H1 (cell line): ENCODE measurements around the gene GOLGA6L9. TPM values are rescaled to one million over a fixed set of nuclear protein-coding genes. Genes with fewer than 3 reads are reported as not detected.
"Not testable (repeated sequence)": the region's sequence is repeated elsewhere in the genome, so short reads cannot be mapped to it uniquely, and the experiment has no call there.

Experiments used
- CTCF ChIA-PET: fragments of 300-600 bp; sonication (Branson Sonifier 250); formaldehyde crosslinking; loops from one replicate; lab custom pipeline; 2021; ENCODE audit not compliant: partially characterized antibody; lab: Charles Lee
- POLR2A ChIA-PET: fragments of 300-600 bp; sonication (Branson Sonifier 250); formaldehyde crosslinking; loops from one replicate; lab custom pipeline; 2021; ENCODE audit warnings: inconsistent platforms; ENCODE audit not compliant: partially characterized antibody; lab: Charles Lee
- DNase-seq, 2 experiments: peaks; one replicate each; pipeline versions ENCODE4 v3.0.0 to v3.0.0-alpha.2; 2010 to 2022; ENCODE audit warnings: low spot score in 2 of 2, low read depth in 1 of 2, mixed read lengths in 1 of 2
- FAIRE-seq: peaks from 2 replicates; lab custom pipeline; 2011; peaks lifted over from hg19 to GRCh38; lab: Jason Lieb, UNC
- H2AFZ ChIP-seq: 2 replicates; pipeline ENCODE4 v1.8.1; 2012; ENCODE audit warnings: low read length, inconsistent platforms
- H2AK5ac ChIP-seq: 2 replicates; pipeline ENCODE4 v1.6.1; 2013; ENCODE audit warnings: low read depth, low read length
- H2BK120ac ChIP-seq: replicated peaks from 2 replicates; pipeline ENCODE3; 2013; ENCODE audit warnings: low read depth, low read length, inconsistent platforms
- H2BK12ac ChIP-seq: 2 replicates; pipeline ENCODE4 v1.6.1; 2013; ENCODE audit warnings: low read depth, low read length
- H2BK15ac ChIP-seq: 2 replicates; pipeline ENCODE4 v1.6.1; 2013; ENCODE audit warnings: low read length
- H2BK20ac ChIP-seq: 2 replicates; pipeline ENCODE4 v1.6.1; 2013; ENCODE audit warnings: low read length
- H2BK5ac ChIP-seq: 2 replicates; pipeline ENCODE4 v1.6.1; 2013; ENCODE audit warnings: low read depth, low read length
- H3K14ac ChIP-seq: 2 replicates; pipeline ENCODE4 v1.6.1; 2013; ENCODE audit warnings: inconsistent platforms; ENCODE audit not compliant: insufficient read length
- H3K18ac ChIP-seq: 2 replicates; pipeline ENCODE4 v1.6.1; 2013; ENCODE audit warnings: low read length; ENCODE audit errors: extremely low read depth
- H3K23ac ChIP-seq: 2 replicates; pipeline ENCODE4 v1.6.1; 2013; ENCODE audit warnings: inconsistent platforms; ENCODE audit not compliant: insufficient read length
- H3K23me2 ChIP-seq: 2 replicates; pipeline ENCODE4 v1.6.1; 2013; ENCODE audit warnings: low read depth, low read length
- H3K27ac ChIP-seq: 2 replicates; pipeline ENCODE4 v1.6.1; 2011; ENCODE audit warnings: low read depth, low read length, inconsistent platforms
- H3K27me3 ChIP-seq, 4 experiments: replicated peaks in 1 of 4; 1 replicate in 1 of 4; 2 replicates in 3 of 4; pipeline versions ENCODE4 v1.6.1 to v1.8.1; 2011 to 2013; ENCODE audit warnings: low read length in 3 of 4, mild to moderate bottlenecking in 3 of 4, inconsistent platforms in 2 of 4, mixed read lengths in 2 of 4, moderate library complexity in 1 of 4; ENCODE audit not compliant: control insufficient read depth in 3 of 4, insufficient read depth in 3 of 4; ENCODE audit errors: extremely low read depth in 1 of 4
- H3K36me3 ChIP-seq, 4 experiments: 2 replicates each; pipeline versions ENCODE4 v1.6.1 to v1.8.1; 2011 to 2013; ENCODE audit warnings: mild to moderate bottlenecking in 4 of 4, low read length in 3 of 4, moderate library complexity in 2 of 4, control low read depth in 1 of 4, inconsistent platforms in 1 of 4; ENCODE audit not compliant: insufficient read depth in 4 of 4, control insufficient read depth in 2 of 4
- H3K4ac ChIP-seq: replicated peaks from 2 replicates; pipeline ENCODE3; 2013; ENCODE audit warnings: low read length, low read depth, mixed read lengths, inconsistent platforms; ENCODE audit not compliant: insufficient read length
- H3K4me1 ChIP-seq, 4 experiments: replicated peaks in 1 of 4; 1 replicate in 1 of 4; 2 replicates in 3 of 4; pipeline versions ENCODE4 v1.6.1 to v1.8.1; 2011 to 2013; ENCODE audit warnings: low read length in 3 of 4, inconsistent platforms in 2 of 4, mixed read lengths in 1 of 4; ENCODE audit not compliant: insufficient read depth in 4 of 4, control insufficient read depth in 3 of 4
- H3K4me2 ChIP-seq, 2 experiments: 2 replicates each; pipeline versions ENCODE4 v1.6.1 to v1.8.1; 2011 to 2013; ENCODE audit warnings: low read depth in 2 of 2, low read length in 2 of 2, control low read depth in 1 of 2, inconsistent platforms in 1 of 2, mild to moderate bottlenecking in 1 of 2; ENCODE audit not compliant: insufficient read depth in 1 of 2
- H3K4me3 ChIP-seq, 4 experiments: fragments of 200-600, 300-600 bp in 1 of 4; sonication (generic), shearing (Covaris generic), sonication (Bioruptor Twin) in 1 of 4; 2 replicates each; pipeline versions ENCODE4 v1.5.1 to v1.8.1; 2011 to 2016; ENCODE audit warnings: low read length in 4 of 4, low read depth in 3 of 4, control low read depth in 2 of 4, inconsistent platforms in 2 of 4, mild to moderate bottlenecking in 2 of 4, mixed read lengths in 1 of 4, moderate library complexity in 1 of 4; ENCODE audit not compliant: insufficient read depth in 2 of 4; ENCODE audit errors: extremely low read depth in 1 of 4
- H3K56ac ChIP-seq: replicated peaks from 2 replicates; pipeline ENCODE3; 2013; ENCODE audit warnings: low read depth, mild to moderate bottlenecking, mixed read lengths, low read length, inconsistent platforms; ENCODE audit not compliant: insufficient read length
- H3K79me1 ChIP-seq: 2 replicates; pipeline ENCODE4 v1.6.1; 2013; ENCODE audit warnings: low read depth, low read length, control low read depth
- H3K79me2 ChIP-seq, 2 experiments: 2 replicates each; pipeline versions ENCODE4 v1.6.1 to v1.8.1; 2012 to 2013; ENCODE audit warnings: low read length in 2 of 2, mild to moderate bottlenecking in 2 of 2, inconsistent platforms in 1 of 2; ENCODE audit not compliant: insufficient read depth in 2 of 2, control insufficient read depth in 1 of 2
- H3K9ac ChIP-seq, 4 experiments: replicated peaks in 1 of 4; 1 replicate in 1 of 4; 2 replicates in 3 of 4; pipeline versions ENCODE4 v1.6.1 to v1.8.1; 2011 to 2013; ENCODE audit warnings: low read depth in 3 of 4, low read length in 3 of 4, control low read depth in 2 of 4, mild to moderate bottlenecking in 2 of 4, moderate library complexity in 2 of 4, inconsistent platforms in 1 of 4; ENCODE audit errors: extremely low read depth in 1 of 4
- H3K9me3 ChIP-seq, 2 experiments: 2 replicates each; pipeline versions ENCODE4 v1.6.1 to v1.8.1; 2012 to 2013; ENCODE audit warnings: mild to moderate bottlenecking in 2 of 2, moderate library complexity in 2 of 2, control low read depth in 1 of 2, inconsistent platforms in 1 of 2, low read depth in 1 of 2, low read length in 1 of 2, mixed read lengths in 1 of 2; ENCODE audit not compliant: insufficient read depth in 2 of 2
- H4K20me1 ChIP-seq, 2 experiments: replicated peaks in 1 of 2; 2 replicates each; pipeline versions ENCODE3 to v1.8.1; 2011 to 2013; ENCODE audit warnings: inconsistent platforms in 2 of 2, low read length in 2 of 2, mild to moderate bottlenecking in 1 of 2; ENCODE audit not compliant: insufficient read depth in 2 of 2, control insufficient read depth in 1 of 2
- H4K5ac ChIP-seq: 2 replicates; pipeline ENCODE4 v1.6.1; 2013; ENCODE audit warnings: low read length, low read depth, mixed read lengths, inconsistent platforms; ENCODE audit not compliant: insufficient read length
- H4K8ac ChIP-seq: 2 replicates; pipeline ENCODE4 v1.8.0; 2013; ENCODE audit warnings: mild to moderate bottlenecking, moderate library complexity, low read length, inconsistent platforms; ENCODE audit not compliant: insufficient read depth; ENCODE audit errors: extremely low read depth
- H4K91ac ChIP-seq: replicated peaks from 2 replicates; pipeline ENCODE3; 2013; ENCODE audit warnings: low read length, mixed read lengths, inconsistent platforms; ENCODE audit not compliant: insufficient read length
- WGBS, 2 experiments: shearing (Covaris generic) in 1 of 2; methylation state at CpG; one replicate each; pipeline versions ENCODE4 v1.1.6 to v1.1.7; 2013 to 2015; ENCODE audit warnings: low lambda C conversion rate in 2 of 2, mixed read lengths in 2 of 2, inconsistent platforms in 1 of 2, low coverage in 1 of 2, missing lambda C conversion rate in 1 of 2; ENCODE audit not compliant: insufficient replicate concordance in 2 of 2, insufficient coverage in 1 of 2, insufficient read length in 1 of 2; ENCODE audit errors: extremely low coverage in 1 of 2, missing lambda C conversion rate in 1 of 2; 5-methylcytosine and 5-hydroxymethylcytosine counted together
- polyA plus RNA-seq, 7 experiments: library from polyadenylated mRNA; depleted of rRNA in 3 of 7; stranded (reverse) in 5 of 7; unstranded in 2 of 7; fragments of >200 nt in 5 of 7; fragments of 200-250 nt in 2 of 7; gene quantifications; 1 replicate in 5 of 7; 2 replicates in 1 of 7; 4 replicates in 1 of 7; pipeline versions ENCODE4 v1.2.1 to v1.2.3, GENCODE V29; 2011 to 2013; ENCODE audit warnings: missing spikeins in 2 of 7, mixed read lengths in 2 of 7
- total RNA-seq: library from RNA; stranded (reverse); fragmentation: NEBNext Ultra II Directional; extraction: Animal tissue kit (Norgen Biotek cat#: 25700); gene quantifications from 2 replicates; pipeline ENCODE4 v1.2.1, GENCODE V29; 2021

GOLGA6L9 gene
- total and polyA plus RNA-seq, 2 of the 8 experiments (the other 6 are each of a cell fraction or from before 2014, with no cell fraction given) = 3.1 to 5.5 TPM

DNA sequence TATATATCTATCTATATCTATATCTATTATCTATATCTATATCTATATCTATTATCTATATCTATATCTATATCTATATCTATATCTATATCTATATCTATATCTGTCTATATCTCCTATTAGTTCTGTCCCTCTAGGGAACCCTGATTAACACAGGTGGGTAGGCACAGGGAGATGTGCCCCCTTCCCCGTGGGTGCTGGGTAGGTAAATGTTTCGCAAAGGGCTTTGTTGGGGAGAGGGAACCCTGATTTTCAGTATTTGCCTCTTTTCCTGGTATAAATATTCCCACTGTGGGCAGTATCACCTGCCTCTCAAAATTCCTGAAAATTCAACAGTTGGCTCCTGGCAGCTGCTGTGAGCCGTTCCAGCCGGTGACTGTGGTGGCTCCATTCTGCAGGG is 27.7 kb downstream of the GOLGA6L9 start:
- H2BK15ac ChIP-seq, H3K9ac ChIP-seq, H2AFZ ChIP-seq, H3K23ac ChIP-seq, H4K91ac ChIP-seq, H4K8ac ChIP-seq, H3K4me3 ChIP-seq, H2BK5ac ChIP-seq, DNase-seq, H3K14ac ChIP-seq, H3K27ac ChIP-seq, H2BK12ac ChIP-seq, H3K56ac ChIP-seq, H2AK5ac ChIP-seq, H4K5ac ChIP-seq, H3K79me1 ChIP-seq, H3K27me3 ChIP-seq, H3K23me2 ChIP-seq, H3K4me1 ChIP-seq, H3K18ac ChIP-seq, H2BK20ac ChIP-seq, FAIRE-seq, H3K4me2 ChIP-seq, POLR2A ChIA-PET, H3K9me3 ChIP-seq, CTCF ChIA-PET, H4K20me1 ChIP-seq, H3K36me3 ChIP-seq, H3K79me2 ChIP-seq, H3K4ac ChIP-seq, H2BK120ac ChIP-seq: not testable (repeated sequence)
- WGBS, 2 experiments = 84% methylated on average over 2 of the region's 4 CpGs; no CpG with 5 or more reads in 1 of the 2 experiments

DNA sequence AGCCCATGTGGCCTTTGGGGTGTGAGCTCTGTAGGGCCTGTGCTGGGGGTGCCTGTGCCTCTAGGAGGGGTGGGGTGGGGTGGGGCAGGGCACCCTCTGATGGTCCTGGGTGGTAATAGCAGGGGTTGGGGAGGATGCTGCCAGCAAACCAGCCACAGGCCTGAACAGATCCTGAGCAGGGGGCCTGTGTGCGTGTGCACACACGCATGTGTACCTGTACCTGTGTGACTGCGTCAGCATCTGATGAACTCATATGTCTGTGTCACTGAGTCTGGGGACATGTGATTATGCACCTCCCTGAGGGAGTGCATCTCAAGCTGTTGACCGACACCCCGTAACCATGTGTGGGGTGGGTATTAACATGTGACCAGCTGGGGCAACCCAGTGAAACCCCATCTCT is 36.0 kb downstream of the GOLGA6L9 start:
- H4K20me1 ChIP-seq, H3K36me3 ChIP-seq, H2BK20ac ChIP-seq, H3K4me1 ChIP-seq, H3K9ac ChIP-seq, H2BK15ac ChIP-seq, H3K4me2 ChIP-seq, DNase-seq, H3K56ac ChIP-seq, H4K91ac ChIP-seq, H2BK5ac ChIP-seq, H3K79me2 ChIP-seq, H3K79me1 ChIP-seq, FAIRE-seq, H4K8ac ChIP-seq, CTCF ChIA-PET, H3K23ac ChIP-seq, H4K5ac ChIP-seq, H3K27ac ChIP-seq, H3K23me2 ChIP-seq, H3K4ac ChIP-seq, POLR2A ChIA-PET, H3K27me3 ChIP-seq, H2BK12ac ChIP-seq, H3K9me3 ChIP-seq, H3K18ac ChIP-seq, H3K4me3 ChIP-seq, H2AK5ac ChIP-seq, H3K14ac ChIP-seq, H2BK120ac ChIP-seq, H2AFZ ChIP-seq: not testable (repeated sequence)
- WGBS, 2 experiments = no CpG with 5 or more reads among the region's 5 CpGs
